Activated gamma-delta T cell treated with anti-CD3 and anti-CD28 coated beads, Interleukin-2, amount 50 U/mL, for 16 hours (primary cell): Measurements from ENCODE around the gene TRIL.

Experiments used
- DNase-seq: peaks from one replicate; pipeline ENCODE4 v3.0.0-alpha.2; 2020; ENCODE audit warnings: low read depth

TRIL gene

DNA sequence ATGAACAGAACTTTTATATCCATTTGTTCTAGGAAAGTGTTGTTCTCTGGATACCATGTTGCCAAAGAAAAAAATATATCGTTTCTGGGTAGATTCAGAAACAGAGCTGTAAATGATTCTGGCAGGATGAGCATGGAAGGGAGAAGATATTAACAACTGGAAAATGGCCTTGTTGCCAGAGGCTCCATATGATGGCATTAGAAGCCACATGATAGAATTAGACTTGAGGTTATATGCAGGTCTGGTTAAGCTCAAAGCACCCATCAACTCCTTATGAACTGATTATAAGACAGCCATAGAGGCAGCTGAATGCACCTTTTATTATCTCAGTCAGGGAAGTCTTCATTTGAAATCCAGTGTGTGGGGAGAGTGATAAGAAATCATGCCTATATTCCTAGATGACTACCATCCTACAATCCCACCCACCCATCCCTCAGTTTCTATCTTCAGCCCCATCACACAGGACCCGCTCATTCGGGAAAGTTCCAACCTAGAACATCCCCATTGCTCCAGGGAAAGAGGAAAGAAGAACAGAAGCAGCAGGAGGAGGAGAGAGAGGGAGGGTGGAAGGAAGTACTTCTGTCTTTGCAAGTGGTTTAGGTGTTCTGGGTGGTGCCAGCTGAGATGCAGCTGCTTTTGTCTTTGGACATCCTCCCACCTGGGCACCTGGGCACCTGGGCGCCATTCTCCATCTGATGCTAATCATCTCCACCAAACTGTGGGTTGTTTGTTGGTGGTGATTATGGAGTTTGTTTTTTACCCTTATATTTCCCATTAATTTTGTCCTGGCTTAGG, 25.5 kb upstream of the TRIL start:
- DNase-seq, result no peak

GRCh38 chr7:28981161-28981465, 23.0 kb upstream of the TRIL start:
- no peak for DNase-seq

- no peak for DNase-seq
Measured at GRCh38 chr7:28980451-28981160, 22.5 kb upstream of the TRIL start.

- DNase-seq, result no peak
Measured at GRCh38 chr7:28979776-28980175, 21.6 kb upstream of the TRIL start.

- no peak for DNase-seq
Measured at GRCh38 chr7:28977881-28978280, 19.8 kb upstream of the TRIL start.

GRCh38 chr7:28976022-28976421, 17.9 kb upstream of the TRIL start:
- DNase-seq, result no peak

DNA sequence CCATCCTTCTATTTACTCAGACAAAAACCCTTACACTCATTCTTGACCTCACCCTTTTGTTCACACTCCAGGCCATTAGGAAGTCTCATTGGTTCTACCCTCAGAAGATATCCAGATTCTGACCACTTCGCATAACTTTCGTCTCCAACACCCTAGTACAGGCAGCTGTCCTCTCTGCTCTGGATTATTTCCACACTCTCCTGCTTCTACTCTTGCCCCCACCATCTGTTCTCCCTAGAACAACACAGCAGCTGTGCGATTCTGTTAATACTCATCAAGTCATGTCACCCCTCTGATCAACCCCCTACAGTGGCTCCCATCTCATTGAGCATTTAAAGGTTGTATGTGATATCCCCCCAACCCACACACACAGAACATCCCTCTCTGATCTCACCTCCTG, 15.5 kb upstream of the TRIL start:
- no peak for DNase-seq

- no peak for DNase-seq
Measured at GRCh38 chr7:28964056-28964455, 5.9 kb upstream of the TRIL start.

- no peak for DNase-seq
Measured at GRCh38 chr7:28961972-28962371, 3.8 kb upstream of the TRIL start.

- DNase-seq, result no peak
Measured at GRCh38 chr7:28960071-28960840, 2.1 kb upstream of the TRIL start.

DNA sequence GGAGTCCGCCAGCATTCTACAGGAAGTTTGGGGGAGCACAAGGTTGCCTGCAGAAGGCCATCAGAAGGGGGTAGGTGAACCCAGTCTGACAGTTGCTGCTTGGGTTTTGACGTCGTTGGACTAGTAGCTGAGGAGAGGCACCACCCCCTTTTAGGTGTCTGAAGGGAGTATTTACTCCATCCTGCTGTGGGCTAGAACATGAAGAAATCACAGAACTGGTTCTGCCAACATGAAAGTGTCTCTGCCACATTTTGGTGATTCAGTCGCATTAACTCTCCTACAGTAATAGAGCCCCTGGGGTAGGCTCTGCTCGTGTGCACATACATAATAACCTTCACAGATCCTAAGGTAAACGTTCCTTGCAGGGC, 834 bp upstream of the TRIL start:
- DNase-seq, result no peak

DNA sequence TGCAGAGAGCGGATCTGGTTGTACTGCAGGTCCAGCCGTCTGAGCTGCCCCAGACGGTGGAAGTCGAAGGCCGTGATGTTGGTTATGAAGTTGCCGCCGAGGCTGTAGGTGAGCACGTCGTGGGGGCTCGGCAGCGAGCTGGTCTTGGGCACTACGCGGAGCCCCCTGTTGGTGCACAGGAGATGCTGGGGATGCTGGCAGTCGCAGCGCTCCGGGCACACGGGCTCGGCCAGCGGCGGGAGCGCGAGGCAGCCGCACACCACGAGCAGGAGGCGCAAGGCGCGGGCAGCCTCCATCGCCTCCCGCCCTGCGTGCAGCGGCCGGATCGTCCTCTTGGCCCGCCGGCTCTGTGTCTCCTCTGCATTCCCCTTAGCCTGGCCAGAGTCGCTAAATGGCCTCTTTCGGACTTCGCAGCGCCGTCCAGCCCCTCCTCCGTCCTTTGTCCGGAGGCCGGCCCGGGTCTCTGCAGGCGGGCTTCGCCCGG, 337 bp downstream of the TRIL start:
- no peak for DNase-seq

DNA sequence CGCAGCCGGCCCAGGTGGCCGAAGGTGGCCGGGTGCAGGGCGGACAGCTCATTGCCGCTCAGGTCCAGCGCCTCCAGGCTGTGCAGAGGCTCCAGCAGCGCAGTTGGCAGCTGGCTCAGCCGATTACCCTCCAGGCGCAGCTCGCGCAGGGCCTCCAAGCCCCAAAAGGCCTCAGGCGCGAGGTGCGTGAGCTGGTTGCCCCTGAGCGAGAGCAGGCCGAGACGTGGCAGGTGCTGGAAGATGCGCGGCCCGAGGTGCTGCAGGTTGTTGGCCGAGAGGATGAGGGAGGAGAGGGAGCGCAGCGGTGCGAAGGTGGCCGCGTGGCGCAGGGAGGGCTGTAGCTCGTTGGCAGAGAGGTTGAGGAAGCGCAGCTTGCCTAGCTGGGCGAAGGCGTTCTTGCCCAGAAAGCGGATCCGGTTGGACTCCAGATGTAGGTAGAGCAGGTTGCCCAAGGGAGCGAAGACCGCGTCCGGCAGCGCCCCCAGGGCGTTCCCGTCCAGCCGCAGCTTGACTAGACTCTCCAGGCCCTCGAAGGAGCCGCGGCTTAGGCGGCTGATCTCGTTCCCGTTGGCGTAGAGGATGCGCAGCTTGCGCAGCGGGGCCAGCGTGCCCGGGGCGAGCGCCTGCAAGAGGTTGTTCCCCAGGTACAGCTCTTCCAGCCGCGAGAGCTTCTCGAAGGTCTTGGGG, 923 bp downstream of the TRIL start:
- DNase-seq, result no peak

GRCh38 chr7:28956608-28957063, 1.5 kb downstream of the TRIL start:
- no peak for DNase-seq

DNA sequence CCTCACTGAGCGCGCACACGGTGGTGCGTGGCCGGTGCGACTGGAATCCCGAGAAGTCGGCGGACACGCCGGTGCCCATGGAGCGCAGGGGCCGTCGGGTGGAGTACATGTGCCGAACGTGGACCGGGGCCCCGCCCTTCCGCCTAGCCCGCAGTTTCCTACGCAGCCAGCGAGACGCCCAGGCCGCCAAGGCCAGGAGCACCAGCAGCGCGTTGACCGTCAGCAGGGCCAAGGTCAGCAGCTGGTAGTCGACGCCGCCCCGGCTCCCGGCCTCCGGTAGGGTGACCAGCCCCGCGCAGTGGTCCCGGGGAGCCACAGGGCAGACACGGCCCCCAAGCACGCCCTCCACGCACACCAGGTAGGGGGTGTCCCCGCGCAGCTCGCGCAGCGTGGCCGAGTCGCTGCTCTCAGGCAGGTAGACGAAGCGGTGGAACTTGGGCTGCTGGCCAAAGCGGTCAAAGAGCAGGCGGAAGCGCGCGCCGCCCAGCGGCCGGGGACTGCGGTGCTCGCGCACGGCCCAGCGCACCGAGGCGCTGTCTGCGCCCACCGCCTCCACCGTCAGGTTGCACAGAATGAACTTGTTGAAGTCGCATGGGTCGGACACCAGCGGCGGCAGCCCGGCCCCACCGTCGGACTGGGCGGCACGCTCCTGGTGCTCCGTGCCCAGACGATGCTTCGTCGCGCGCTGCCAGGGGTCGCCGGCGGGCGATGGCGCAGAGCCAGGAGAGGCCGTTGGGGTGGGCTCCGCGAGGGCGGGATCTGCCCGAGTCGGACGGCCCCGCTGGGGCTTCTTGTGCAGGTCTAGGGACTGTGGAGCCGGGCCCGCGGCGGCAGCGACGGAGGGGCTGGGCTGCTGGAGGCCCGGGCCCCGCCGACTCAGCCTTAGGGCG, 2.2 kb downstream of the TRIL start:
- no peak for DNase-seq

DNA sequence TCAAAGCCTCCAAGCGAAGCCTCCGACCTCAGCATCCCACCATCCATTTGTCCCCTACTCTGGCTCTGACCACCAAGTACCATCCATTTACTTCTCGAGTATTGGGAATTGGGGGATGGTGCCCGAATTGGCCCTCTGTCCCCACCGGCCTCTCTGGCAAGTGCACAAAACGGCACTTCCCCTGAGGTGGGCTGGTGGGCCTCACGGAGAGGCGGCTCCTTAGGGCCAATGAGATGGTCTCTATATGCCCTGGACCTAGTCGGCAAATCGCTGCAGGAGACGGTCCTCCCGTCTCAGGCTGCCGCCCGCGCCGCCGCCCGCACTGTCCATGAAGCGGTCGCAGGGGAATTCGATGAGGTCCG, 2.8 kb downstream of the TRIL start:
- DNase-seq, result no peak

DNA sequence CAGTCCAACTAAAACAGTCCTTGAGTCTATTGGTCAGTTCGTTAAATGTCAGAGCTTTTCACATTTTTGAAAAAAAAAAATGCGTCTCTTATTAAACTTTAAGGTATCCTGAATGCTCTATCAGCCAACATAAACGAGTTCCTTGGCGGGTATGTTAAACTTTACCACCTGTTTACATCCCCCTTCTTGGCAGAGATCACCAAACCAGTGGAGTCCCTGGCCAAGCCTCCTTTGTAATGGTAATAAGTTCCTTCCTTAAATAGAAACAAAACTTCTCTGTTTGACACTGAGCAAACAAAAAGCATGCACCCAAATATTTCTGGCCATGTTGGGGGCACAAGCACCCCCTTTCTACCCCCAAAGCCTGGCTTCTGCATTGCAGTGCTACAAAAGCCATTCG, 3.2 kb downstream of the TRIL start:
- DNase-seq, result no peak

DNA sequence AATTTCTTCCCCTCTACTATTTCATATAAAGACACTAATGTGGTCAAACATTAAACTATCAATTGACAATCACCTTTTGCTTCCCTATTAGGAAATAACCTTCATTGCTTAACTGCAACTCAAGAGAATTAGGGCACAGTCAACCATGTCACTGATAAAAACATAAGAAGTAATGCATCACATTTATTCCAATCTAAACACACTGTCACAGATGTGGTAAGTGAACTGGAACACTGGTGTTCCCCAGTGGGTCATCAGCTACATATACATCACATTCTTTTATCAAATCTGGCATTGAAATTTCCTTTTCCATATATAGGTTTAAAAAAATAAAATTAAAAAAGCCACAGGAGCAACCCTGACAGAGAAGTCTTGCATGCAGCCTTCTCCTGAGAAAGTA, 3.7 kb downstream of the TRIL start:
- DNase-seq, result no peak

DNA sequence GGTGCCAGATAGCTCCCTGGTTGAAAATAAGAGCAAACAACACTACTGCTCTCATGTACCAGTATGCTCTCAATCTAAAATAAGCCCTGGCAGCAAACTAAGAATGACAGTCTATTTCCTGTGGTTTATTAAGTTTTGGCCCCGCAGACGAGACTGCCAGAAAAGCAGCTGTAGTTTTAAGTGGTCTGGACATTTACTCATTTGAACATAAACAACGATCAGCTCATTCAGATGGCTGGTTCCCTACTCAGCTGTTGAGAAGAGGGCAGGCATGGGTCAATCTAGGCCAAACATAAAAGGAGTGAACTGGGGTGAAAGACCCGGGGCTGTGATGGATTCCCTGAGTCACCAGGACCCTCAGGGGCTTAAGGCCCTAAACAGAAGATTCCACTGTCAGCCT, 4.5 kb downstream of the TRIL start:
- no peak for DNase-seq

DNA sequence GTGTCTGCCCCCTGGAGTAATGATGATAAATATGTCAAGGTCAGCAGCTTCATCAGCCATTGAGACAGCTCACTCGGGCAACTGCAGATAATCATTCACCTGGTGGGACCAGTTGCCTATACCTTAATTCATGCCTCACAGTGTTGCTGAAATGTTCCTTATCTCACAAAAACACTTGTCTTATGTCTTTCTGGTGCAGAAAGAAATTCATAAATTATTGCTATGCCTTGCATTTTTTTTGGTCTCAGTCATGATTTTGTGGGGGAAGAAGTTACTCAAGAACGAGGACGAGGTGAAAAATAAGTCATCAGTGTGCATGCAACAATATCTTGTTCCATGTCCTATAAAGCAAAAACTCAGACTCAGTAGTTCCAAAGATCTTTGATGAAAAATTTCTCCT, 16.0 kb downstream of the TRIL start:
- no peak for DNase-seq

DNA sequence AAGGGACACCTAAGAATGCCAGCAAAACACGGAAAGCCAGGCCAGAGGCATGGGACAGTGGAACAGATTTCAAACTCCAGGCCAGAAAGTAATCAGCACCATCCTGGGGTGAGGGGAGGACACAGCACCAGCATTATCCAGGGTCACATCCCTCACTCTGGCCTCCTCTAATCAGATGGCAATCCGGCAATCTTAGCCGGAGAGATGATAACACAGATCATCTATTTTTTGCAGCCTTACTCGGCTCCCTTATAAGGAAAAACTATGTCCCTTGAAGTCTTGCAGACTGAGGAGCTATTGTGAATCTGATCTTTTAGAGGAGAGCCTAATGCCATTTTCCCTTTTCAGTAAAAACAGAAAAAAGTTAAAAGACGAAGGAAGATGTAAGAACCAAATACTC, 16.5 kb downstream of the TRIL start:
- no peak for DNase-seq
